ENCODE measurements around the gene RALGPS2. TPM values are rescaled to one million over a fixed set of nuclear protein-coding genes. Genes with fewer than 3 reads are reported as not detected.
"Not testable (repeated sequence)": the region's sequence is repeated elsewhere in the genome, so short reads cannot be mapped to it uniquely, and the experiment has no call there.

The RALGPS2 gene
- total RNA-seq, 2 donors from 2014 or later, result 31.4 to 36.3 TPM

DNA sequence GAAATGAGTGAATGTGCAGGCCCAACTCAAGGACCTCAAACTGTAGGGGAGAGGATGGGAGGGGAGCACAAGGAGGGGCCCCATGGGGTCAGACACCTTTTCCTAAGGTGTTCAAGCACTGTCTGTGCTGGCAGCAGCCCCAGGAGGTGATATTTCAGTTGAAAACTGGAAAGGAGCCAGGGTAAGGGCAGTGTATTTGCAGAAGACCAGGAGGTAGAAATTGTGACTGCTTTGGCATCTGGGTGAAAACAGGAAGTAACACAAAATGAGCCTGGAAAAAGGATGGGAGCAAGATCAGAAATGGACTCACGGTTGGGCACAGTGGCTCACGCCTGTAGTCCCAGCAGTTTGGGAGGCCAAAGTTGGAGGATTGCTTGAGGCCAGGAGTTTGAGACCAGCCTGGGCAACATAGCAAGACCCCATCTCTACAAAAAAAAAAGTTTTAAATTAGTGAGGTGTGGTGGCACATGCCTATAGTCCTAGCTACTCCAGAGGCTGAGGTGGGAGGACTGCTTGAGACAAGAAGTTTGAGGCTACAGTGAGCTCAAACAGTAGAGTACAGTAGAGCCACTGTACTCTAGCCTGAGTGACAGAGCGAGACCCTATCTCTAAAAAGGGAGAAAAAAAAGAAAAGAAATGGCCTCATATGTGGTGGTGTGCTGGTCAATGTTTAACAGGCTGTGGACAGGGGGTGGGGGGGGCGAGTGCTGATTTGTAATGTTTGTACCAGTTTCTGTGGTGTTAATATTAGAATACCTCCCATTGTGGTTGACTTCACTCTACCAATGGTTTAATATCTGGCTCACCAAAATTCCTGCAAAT lies 222.0 kb downstream of the RALGPS2 start:
- ATAC-seq (no peak), DNase-seq (no peak)
- intact Hi-C loops (cut with DNase I, micrococcal nuclease), result no loop called here

DNA sequence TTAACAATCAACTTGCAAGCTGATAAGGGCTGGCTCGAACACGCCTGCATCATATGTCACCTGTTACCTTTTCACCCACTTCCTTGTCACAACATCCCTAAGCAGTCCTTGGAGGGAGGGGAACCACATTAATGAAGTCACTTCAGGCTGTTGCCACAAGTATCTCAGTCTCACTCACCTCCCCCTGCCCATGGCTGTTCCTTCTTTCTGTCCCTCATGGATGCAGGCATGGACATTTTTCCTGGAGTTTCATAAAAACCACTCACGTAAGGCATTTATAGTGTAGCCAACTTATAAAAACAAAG lies 222.6 kb downstream of the RALGPS2 start:
- ATAC-seq (peak; percentile 37), DNase-seq (no peak)
- intact Hi-C loops (cut with DNase I, micrococcal nuclease), result no loop called here

DNA sequence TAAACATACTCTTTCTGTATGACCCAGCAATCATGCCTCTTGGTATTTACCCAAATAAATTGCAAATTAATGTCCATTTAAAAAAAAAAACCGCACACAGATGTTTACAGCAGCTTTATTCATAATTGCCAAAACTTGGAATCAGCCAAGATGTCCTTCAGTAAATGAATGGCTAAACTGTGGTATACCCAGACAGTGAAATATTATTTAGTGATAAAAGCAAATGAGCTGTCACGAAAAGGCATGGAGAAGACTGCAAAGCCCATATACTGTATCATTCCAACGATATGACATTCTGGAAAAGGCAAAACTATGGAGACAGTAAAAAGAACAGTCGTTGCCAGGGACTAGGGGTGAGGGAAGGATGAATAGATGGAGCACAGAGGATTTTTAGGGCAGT lies 223.6 kb downstream of the RALGPS2 start:
- no peak for DNase-seq
- intact Hi-C loops (cut with DNase I, micrococcal nuclease), result no loop called here
- no peak for ATAC-seq

DNA sequence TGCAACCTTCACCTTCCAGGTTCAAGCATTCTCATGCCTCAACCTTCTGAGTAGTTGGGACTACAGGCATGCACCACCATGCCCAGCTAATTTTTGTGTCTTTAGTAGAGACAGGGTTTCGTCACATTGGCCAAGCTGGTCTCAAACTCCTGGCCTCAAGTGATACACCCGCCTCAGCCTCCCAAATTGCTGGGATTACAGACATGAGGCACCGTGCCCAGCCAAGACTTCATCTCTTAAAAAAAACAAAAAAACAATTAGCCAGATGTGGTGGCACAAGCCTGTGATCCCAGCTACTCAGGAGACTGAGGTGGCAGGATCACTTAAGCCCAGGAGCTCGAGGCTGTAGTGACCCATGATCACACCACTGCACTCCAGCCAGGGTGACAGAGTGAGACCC lies 224.8 kb downstream of the RALGPS2 start:
- intact Hi-C loops (cut with DNase I, micrococcal nuclease); ATAC-seq; DNase-seq: not testable (repeated sequence)

GRCh38 chr1:178951600-178951999 lies 226.6 kb downstream of the RALGPS2 start:
- ATAC-seq (no peak), DNase-seq (no peak)
- intact Hi-C loops (cut with DNase I, micrococcal nuclease), result no loop called here

DNA sequence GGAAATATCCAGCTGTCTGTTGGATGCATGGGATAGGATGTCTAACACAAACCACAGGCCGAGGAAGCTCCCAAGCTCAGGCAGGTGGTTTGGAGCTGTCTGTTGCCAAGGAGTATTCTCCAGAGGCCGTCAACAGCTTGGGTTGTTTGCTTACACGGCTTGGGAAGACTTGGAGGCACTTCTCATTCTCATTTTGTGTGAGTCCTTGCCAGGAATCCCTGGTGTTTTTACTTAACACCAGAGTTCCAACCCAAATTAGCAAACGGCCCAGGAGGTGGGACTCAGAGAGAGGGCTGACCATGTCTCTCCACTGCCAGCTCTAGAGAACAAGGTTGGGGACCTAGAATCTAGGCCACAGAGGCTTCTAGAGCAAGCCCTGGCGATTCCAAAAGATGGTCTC lies 228.0 kb downstream of the RALGPS2 start:
- DNase-seq (peak in 1 of 2 donors; percentile 38), ATAC-seq (no peak)
- intact Hi-C loops (cut with DNase I, micrococcal nuclease), result no loop called here

- DNase-seq, result no peak
- no peak for ATAC-seq
- intact Hi-C loops (cut with DNase I, micrococcal nuclease), result no loop called here
Measured at GRCh38 chr1:178953538-178954324, 228.7 kb downstream of the RALGPS2 start.

DNA sequence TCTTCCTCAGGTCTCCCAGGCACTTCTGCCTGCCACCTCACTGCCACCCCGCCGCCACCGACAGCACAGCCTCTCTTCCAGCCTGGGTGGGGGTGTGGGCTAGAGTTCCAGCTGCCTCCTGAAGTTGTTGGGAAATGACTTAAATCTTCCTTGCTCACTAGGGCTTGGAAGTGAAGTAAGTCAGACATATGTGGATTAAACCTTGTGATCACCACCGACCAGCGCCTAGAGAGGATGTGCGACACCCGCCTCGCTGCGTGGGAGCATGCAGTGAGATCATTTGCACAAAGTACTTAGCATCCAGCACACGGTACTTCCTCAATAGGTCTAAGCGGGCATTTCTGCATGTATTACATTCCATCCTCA lies 229.3 kb downstream of the RALGPS2 start:
- no peak for DNase-seq
- intact Hi-C loops (cut with DNase I, micrococcal nuclease), result no loop called here
- ATAC-seq, result no peak

GRCh38 chr1:178954937-178955336 lies 229.9 kb downstream of the RALGPS2 start:
- intact Hi-C loops (cut with DNase I, micrococcal nuclease), result no loop called here
- ATAC-seq (no peak), DNase-seq (no peak)

DNA sequence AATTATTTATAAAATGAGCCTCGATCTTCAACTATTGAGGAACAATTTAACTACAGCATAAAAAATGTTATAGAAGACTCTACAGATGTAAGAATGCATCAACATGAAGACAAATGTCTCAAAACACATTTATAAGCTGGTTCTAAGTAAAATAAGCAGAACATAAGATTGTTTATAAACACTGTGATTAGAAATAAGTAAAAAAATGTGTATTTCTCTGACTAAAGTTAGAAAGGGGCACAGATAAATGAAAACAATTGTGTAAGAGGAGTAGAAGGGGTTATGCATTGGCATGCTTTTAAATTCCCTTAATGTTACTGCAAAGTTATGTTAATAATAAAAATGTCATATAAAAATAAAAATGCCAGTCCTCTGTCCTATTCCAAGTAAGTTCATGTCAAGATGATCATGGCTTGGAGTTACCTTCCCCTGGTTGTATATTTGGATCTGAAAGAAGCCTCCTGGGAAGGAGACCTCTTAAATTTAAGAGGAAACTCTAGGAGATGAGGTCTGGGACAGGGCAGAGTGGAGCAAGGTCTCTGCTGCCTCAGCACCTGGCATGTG lies 230.4 kb downstream of the RALGPS2 start:
- DNase-seq (no peak), ATAC-seq (no peak)
- intact Hi-C loops (cut with DNase I, micrococcal nuclease), result no loop called here

GRCh38 chr1:178958491-178958890 lies 233.4 kb downstream of the RALGPS2 start:
- DNase-seq, result no peak
- no peak for ATAC-seq
- intact Hi-C loops (cut with DNase I, micrococcal nuclease), result no loop called here

DNA sequence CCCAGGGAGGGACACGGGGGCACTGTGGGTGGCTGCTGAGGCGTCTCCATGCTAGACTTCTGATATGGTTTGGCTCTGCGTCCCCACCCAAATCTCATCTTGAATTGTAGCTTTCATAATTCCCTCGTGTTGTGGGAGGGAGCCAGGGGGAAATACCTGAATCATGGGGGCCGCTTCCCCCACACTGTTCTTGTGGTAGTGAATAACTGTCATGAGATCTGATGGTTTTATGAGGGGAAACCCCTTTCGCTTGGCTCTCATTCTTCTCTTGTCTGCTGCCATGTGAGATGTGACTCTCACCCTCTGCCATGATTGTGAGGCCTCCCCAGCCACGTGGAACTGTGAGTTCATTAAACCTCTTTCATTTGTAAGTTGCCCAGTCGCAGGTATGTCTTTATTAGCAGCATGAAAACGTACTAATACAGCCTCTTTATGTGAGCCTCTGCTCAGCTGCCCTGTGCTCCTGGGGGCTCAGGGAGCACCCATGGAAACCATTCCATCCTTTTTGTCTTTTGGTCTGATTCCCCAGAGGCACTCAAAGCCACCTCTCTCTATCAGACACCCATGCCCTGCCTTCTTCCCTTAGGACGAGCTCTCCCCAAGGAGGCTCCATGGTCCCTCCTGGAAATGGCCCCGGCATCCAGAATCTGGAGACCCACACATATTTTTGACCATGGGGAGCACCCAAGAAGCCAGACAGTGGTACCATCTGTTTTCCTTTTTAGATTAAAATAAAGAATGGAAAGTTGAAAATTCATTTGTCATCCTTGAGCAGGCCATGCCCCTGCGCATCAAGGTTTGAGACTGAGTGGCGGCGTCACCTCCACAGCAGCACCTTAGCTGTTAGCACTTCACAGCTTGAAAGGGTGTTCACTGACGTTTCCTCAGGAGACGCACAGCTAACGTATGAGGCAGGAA lies 234.8 kb downstream of the RALGPS2 start:
- no peak for DNase-seq
- ATAC-seq, result no peak
- intact Hi-C loops (cut with DNase I, micrococcal nuclease), result no loop called here

GRCh38 chr1:178960482-178961240 lies 235.6 kb downstream of the RALGPS2 start:
- ATAC-seq (no peak), DNase-seq (no peak)
- intact Hi-C loops (cut with DNase I, micrococcal nuclease), result no loop called here

GRCh38 chr1:178961331-178961730 lies 236.3 kb downstream of the RALGPS2 start:
- ATAC-seq, result no peak
- DNase-seq, result no peak
- intact Hi-C loops (cut with DNase I, micrococcal nuclease), result no loop called here

- intact Hi-C loops (cut with DNase I, micrococcal nuclease), result no loop called here
Measured at GRCh38 chr1:178961868-178962267, 236.8 kb downstream of the RALGPS2 start.

DNA sequence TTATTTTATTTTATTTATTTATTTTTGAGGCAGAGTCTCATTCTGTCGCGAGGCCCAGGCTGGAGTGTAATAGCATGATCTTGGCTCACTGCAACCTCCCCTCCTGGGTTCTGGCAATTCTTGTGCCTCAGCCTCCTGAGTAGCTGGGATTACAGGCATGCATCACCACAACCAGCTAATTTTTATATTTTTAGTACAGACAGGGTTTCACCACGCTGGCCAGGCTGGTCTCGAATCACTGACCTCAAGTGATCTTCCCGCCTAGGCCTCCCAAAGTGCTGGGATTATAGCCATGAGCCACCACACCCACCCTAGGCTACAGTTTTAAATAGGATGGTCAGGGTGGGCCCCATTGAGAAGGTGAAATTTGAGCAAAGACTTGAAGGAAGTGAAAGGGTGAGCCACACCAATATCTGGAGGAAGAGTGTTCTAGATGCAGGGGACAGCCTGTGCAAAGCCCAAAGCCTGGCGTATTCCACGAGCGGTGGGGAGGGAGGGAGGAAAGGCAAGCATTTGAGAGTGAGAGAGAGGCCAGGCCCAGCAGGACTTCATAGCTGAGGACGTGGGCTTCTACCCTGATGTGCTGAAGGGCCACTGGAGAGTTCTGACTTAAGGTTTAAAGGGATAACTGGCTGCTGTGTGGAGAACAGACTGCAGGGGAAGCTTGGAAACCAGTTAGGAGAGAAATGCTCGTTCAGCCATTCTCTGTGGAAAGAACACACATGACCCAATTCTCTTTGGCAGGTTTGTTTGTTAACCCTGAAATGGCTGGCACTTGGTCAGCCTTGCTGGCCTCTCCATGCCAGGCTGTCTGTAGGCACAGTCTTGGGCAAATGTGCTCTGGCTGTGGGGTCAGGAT lies 238.0 kb downstream of the RALGPS2 start:
- intact Hi-C loops (cut with DNase I, micrococcal nuclease), result no loop called here
- ATAC-seq, result no peak

More at GRCh38 chr1:178961868-178962267, 236.8 kb downstream of the RALGPS2 start:
- no peak for DNase-seq
- ATAC-seq, result no peak

GRCh38 chr1:178964469-178965330 lies 239.7 kb downstream of the RALGPS2 start:
- ATAC-seq (no peak), DNase-seq (no peak)
- intact Hi-C loops (cut with DNase I, micrococcal nuclease), result no loop called here

More for the DNA sequence above, 238.0 kb downstream of the RALGPS2 start:
- DNase-seq, result no peak
